GM12878 (cell line): ENCODE results near the gene PTPRD. TPM values are rescaled to one million over a fixed set of nuclear protein-coding genes. Genes with fewer than 3 reads are reported as not detected.

Experiments
- ATAC-seq: fragments of 200-7000 bp; cut with Tn5 transposase; 3 replicates; pipeline ENCODE4 v1.9.1; 2020; ENCODE audit warnings: mild to moderate bottlenecking, moderate library complexity
- BruUV-seq: library from RNA; stranded (reverse); fragments of 400-500 nt; replicated peaks from 2 replicates; lab custom pipeline; 2021; lab: Mats Ljungman, UMichigan
- CTCF ChIA-PET: fragments of 300-600 bp; sonication (Branson Sonifier 250); formaldehyde crosslinking; extraction: SDS; loops from one replicate; lab custom pipeline; 2021; ENCODE audit warnings: inconsistent platforms; lab: Yijun Ruan, JAX
- POLR2A ChIA-PET: fragments of 350-600 bp; formaldehyde crosslinking; extraction: SDS; loops from one replicate; lab custom pipeline; 2021; ENCODE audit warnings: inconsistent platforms; lab: Charles Lee
- RAD21 ChIA-PET: fragments of 300-600 bp; sonication (Branson Sonifier 250); formaldehyde crosslinking; loops from one replicate; lab custom pipeline; 2023; ENCODE audit warnings: antibody characterized with exemption; ENCODE audit not compliant: unreplicated experiment; lab: Charles Lee
- SMC1A ChIA-PET: fragments of 300-600 bp; sonication (Branson Sonifier 250); formaldehyde crosslinking; loops from one replicate; lab custom pipeline; 2023; ENCODE audit not compliant: unreplicated experiment, uncharacterized antibody; lab: Charles Lee
- DNase-seq: peaks from one replicate; pipeline ENCODE4 v3.0.0-alpha.2; 2011; ENCODE audit warnings: low read depth, low spot score
- FAIRE-seq: peaks from 3 replicates; lab custom pipeline; 2011; peaks lifted over from hg19 to GRCh38; lab: Jason Lieb, UNC
- H2AFZ ChIP-seq: 2 replicates; pipeline ENCODE4 v1.6.0; 2011; ENCODE audit warnings: low read depth, low read length, control low read depth; ENCODE audit not compliant: control insufficient read depth
- H3K27ac ChIP-seq: 2 replicates; pipeline ENCODE4 v1.5.1; 2011; ENCODE audit warnings: control low read depth; ENCODE audit not compliant: control insufficient read depth, insufficient read depth
- H3K27me3 ChIP-seq, 2 experiments: replicated peaks in 1 of 2; 2 replicates each; pipeline versions ENCODE4 v1.6.0 to v1.6.1; 2011; ENCODE audit warnings: low read length in 1 of 2; ENCODE audit not compliant: control insufficient read depth in 2 of 2, insufficient read depth in 2 of 2
- H3K36me3 ChIP-seq, 2 experiments: 2 replicates each; pipeline ENCODE4 v1.5.1; 2011; ENCODE audit warnings: low read length in 1 of 2; ENCODE audit not compliant: control insufficient read depth in 2 of 2, insufficient read depth in 2 of 2
- H3K4me1 ChIP-seq: 2 replicates; pipeline ENCODE4 v1.6.1; 2011; ENCODE audit warnings: mild to moderate bottlenecking, low read length, moderate library complexity, mixed read lengths; ENCODE audit not compliant: control insufficient read depth, insufficient read depth
- H3K4me2 ChIP-seq: 2 replicates; pipeline ENCODE4 v1.6.0; 2011; ENCODE audit warnings: control low read depth; ENCODE audit not compliant: control insufficient read depth, insufficient read depth
- H3K4me3 ChIP-seq: fragments of 200-600 bp; sonication (generic); 2 replicates; pipeline ENCODE4 v1.5.1; 2016
- H3K79me2 ChIP-seq: 2 replicates; pipeline ENCODE4 v1.6.0; 2011; ENCODE audit warnings: low read length; ENCODE audit not compliant: control insufficient read depth, insufficient read depth
- H3K9ac ChIP-seq: 2 replicates; pipeline ENCODE4 v1.8.0; 2011; ENCODE audit warnings: low read length, control low read depth, mixed read lengths; ENCODE audit not compliant: control insufficient read depth, insufficient read depth
- H3K9me3 ChIP-seq: replicated peaks from 3 replicates; pipeline ENCODE4 v1.5.1; 2011; ENCODE audit warnings: mild to moderate bottlenecking, low read length; ENCODE audit not compliant: control insufficient read depth, insufficient read depth
- H4K20me1 ChIP-seq: 2 replicates; pipeline ENCODE4 v1.6.0; 2011; ENCODE audit not compliant: control insufficient read depth, insufficient read depth
- BRCA1 ChIP-seq: IDR thresholded peaks from 2 replicates; pipeline ENCODE4 v1.6.1; 2011; ENCODE audit warnings: low read depth, low read length, improper control_type of control experiment
- CBFB ChIP-seq: IDR thresholded peaks from 2 replicates; pipeline ENCODE4 v1.6.1; 2016; ENCODE audit warnings: antibody characterized with exemption, low read depth
- CBX3 ChIP-seq: fragments of 200-600 bp; sonication (generic); IDR thresholded peaks from 2 replicates; pipeline ENCODE4 v1.6.1; 2016; ENCODE audit warnings: low read depth, borderline replicate concordance
- GATAD2B ChIP-seq: fragments of 450-650 bp; conservative IDR thresholded peaks from 2 replicates; pipeline ENCODE4 v1.6.1; 2017; ENCODE audit warnings: low read depth, mild to moderate bottlenecking, moderate library complexity
- IRF3 ChIP-seq: fragments of 450-650 bp; IDR thresholded peaks from 2 replicates; pipeline ENCODE4 v1.6.1; 2014; ENCODE audit warnings: mild to moderate bottlenecking
- MEF2A ChIP-seq: IDR thresholded peaks from 2 replicates; pipeline ENCODE4 v1.6.1; 2011; ENCODE audit warnings: low read depth, mild to moderate bottlenecking, low read length, moderate library complexity; ENCODE audit not compliant: insufficient read depth
- MTA2 ChIP-seq: fragments of 450-650 bp; IDR thresholded peaks from 2 replicates; pipeline ENCODE4 v1.6.1; 2016; ENCODE audit warnings: low read depth, mild to moderate bottlenecking, moderate library complexity
- PAX8 ChIP-seq: fragments of 450-650 bp; IDR thresholded peaks from 2 replicates; pipeline ENCODE4 v1.6.1; 2017; ENCODE audit warnings: mild to moderate bottlenecking, moderate library complexity
- PML ChIP-seq: IDR thresholded peaks from 2 replicates; pipeline ENCODE4 v1.6.1; 2012; ENCODE audit warnings: low read length, inconsistent platforms
- POLR2A ChIP-seq: IDR thresholded peaks from 2 replicates; pipeline ENCODE4 v1.6.1; 2011; ENCODE audit warnings: low read depth, mild to moderate bottlenecking, low read length
- RFX5 ChIP-seq: IDR thresholded peaks from 2 replicates; pipeline ENCODE4 v1.6.1; 2011; ENCODE audit warnings: low read depth, low read length, improper control_type of control experiment
- SREBF1 ChIP-seq: IDR thresholded peaks from 2 replicates; pipeline ENCODE4 v1.6.1; 2012; ENCODE audit warnings: mild to moderate bottlenecking, low read length
- STAT1 ChIP-seq: fragments of 450-650 bp; conservative IDR thresholded peaks from 2 replicates; pipeline ENCODE4 v1.6.1; 2014; ENCODE audit warnings: antibody characterized with exemption, mild to moderate bottlenecking
- WGBS: methylation state at CpG from one replicate; pipeline ENCODE4 v1.1.6; 2016; ENCODE audit warnings: low lambda C conversion rate; ENCODE audit not compliant: insufficient replicate concordance, insufficient coverage; ENCODE audit errors: missing lambda C conversion rate; 5-methylcytosine and 5-hydroxymethylcytosine counted together
- in situ Hi-C: fragments of 300-500 bp; cut with MboI; formaldehyde crosslinking; loops from 9 replicates; pipeline ENCODE4 v1.14.3; 2018; ENCODE audit warnings: mixed read lengths
- intact Hi-C: fragments of 100-400 bp; cut with micrococcal nuclease; formaldehyde crosslinking; loops from one replicate; pipeline ENCODE4 v1.14.2; 2022; ENCODE audit not compliant: unreplicated experiment
- polyA plus RNA-seq, 11 experiments: library from polyadenylated mRNA; depleted of rRNA in 4 of 11; unstranded in 6 of 11; stranded (reverse) in 5 of 11; fragments of >200 nt; fragmentation: Nextera tagmentation in 4 of 11; fragmentation: Illumina TruSeq in 1 of 11; extraction: Ambion mirVana in 4 of 11; extraction: Trizol in 1 of 11; gene quantifications; 1 replicate in 1 of 11; 2 replicates in 10 of 11; pipeline versions ENCODE4 v1.2.1 to v1.2.3, GENCODE V29; 2011 to 2016; ENCODE audit warnings: inconsistent platforms in 2 of 11, missing spikeins in 2 of 11, low read depth in 1 of 11
- total RNA-seq, 4 experiments: library from RNA; depleted of rRNA in 3 of 4; stranded (reverse); fragments of >200 nt in 3 of 4; fragmentation: Illumina TruSeq in 1 of 4; extraction: Trizol in 1 of 4; gene quantifications; 2 replicates each; pipeline versions ENCODE4 v1.2.1 to v1.2.3, GENCODE V29; 2013 to 2021
- TF ChIP-seq, protein P1 (sequence below): IDR thresholded peaks from 2 replicates; pipeline ENCODE4 v1.6.1; 2011; ENCODE audit warnings: mild to moderate bottlenecking, low read depth, low read length, moderate library complexity; ENCODE audit not compliant: insufficient replicate concordance

Gene PTPRD
- total and polyA plus RNA-seq, 10 of the 15 experiments (the other 5 are each of a cell fraction or from before 2014, with no cell fraction given): under 0.01 to 0.05 (median 0.01) TPM; not detected in 7

DNA sequence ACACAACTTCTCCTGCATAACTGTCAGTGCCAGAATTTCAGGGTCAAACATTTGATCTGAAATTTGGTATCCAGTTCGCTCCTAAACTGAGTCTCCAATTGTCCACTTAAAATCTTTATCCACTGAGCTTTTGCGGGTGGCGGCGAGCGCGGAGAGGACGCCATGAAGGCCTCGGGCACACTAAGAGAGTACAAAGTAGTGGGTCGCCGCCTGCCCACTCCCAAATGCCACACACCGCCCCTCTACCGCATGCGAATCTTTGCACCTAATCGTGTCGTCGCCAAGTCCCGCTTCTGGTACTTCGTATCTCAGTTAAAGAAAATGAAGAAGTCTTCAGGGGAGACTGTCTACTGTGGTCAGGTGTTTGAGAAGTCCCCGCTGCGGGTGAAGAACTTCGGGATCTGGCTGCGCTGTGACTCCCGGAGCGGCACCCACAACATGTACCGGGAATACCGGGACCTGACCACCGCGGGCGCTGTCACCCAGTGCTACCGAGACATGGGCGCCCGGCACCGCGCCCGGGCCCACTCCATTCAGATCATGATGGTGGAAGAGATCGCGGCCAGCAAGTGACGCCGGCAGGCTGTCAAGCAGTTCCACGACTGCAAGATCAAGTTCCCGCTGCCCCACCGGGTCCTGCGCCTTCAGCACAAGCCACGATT, 1899.5 kb downstream of the PTPRD start:
- no peak for TF ChIP-seq STAT1
- no peak for TF ChIP-seq MTA2
- no peak for TF ChIP-seq CBFB
- TF ChIP-seq, all 136 proteins: peak for 0
- H3K4me1 ChIP-seq: no peaks in the 10 kb centered on the region
- H3K27me3 ChIP-seq: no peaks in the 10 kb centered on the region
- intact Hi-C loops (no loop called here), in situ Hi-C loops (no loop called here)
- ATAC-seq (no peak), FAIRE-seq (no peak), DNase-seq (no peak)
- no peak overlapping the region for H3K4me2 ChIP-seq
- no peaks in the 10 kb centered on the region for H3K79me2 ChIP-seq
- H3K4me3 ChIP-seq: no peak overlapping the region
- no peaks in the 10 kb centered on the region for H4K20me1 ChIP-seq
- ChIA-PET RAD21 (no interaction called here), CTCF (no interaction called here), SMC1A (no interaction called here), POLR2A (no interaction called here)
- no peak overlapping the region for H3K27ac ChIP-seq
- no peaks in the 10 kb centered on the region for H3K9me3 ChIP-seq
- no peak overlapping the region for H2AFZ ChIP-seq
- no peaks in the 10 kb centered on the region for H3K36me3 ChIP-seq
- H3K9ac ChIP-seq: no peak overlapping the region
- WGBS: 81% methylated on average over 43 of the region's 44 CpGs
- BruUV-seq: no TSS peak

GRCh38 chr9:8709731-8710130, 1903.1 kb downstream of the PTPRD start:
- no peak for DNase-seq
- in situ Hi-C loops (no loop called here), intact Hi-C loops (no loop called here)
- Histone ChIP-seq H3K4me1 (no peaks in the 10 kb centered on the region), H3K36me3 (no peaks in the 10 kb centered on the region), H2AFZ (no peak overlapping the region), H3K27me3 (no peaks in the 10 kb centered on the region), H3K4me2 (no peak overlapping the region), H3K9ac (no peak overlapping the region), H3K4me3 (no peak overlapping the region), H4K20me1 (no peaks in the 10 kb centered on the region), H3K79me2 (no peaks in the 10 kb centered on the region), H3K27ac (no peak overlapping the region), H3K9me3 (no peaks in the 10 kb centered on the region)
- CTCF ChIA-PET: no interaction called here
- no peak for FAIRE-seq
- SMC1A ChIA-PET: interaction anchor here (0.8 kb wide), 1 partner anchor 48 kb away, joined by 3 read pairs; no protein-coding TSS in a partner anchor
- POLR2A ChIA-PET: no interaction called here
- BruUV-seq: no TSS peak
- WGBS: 46% methylated on average over 4 of the region's 4 CpGs
- RAD21 ChIA-PET: no interaction called here
- no peak for TF ChIP-seq GATAD2B
- TF ChIP-seq POLR2A: no peak
- TF ChIP-seq IRF3: no peak
- TF ChIP-seq CBX3: no peak
- TF ChIP-seq PAX8: no peak
- TF ChIP-seq SREBF1: no peak
- no peak for TF ChIP-seq PML
- no peak for TF ChIP-seq RFX5
- TF ChIP-seq MEF2A: no peak
- no peak for TF ChIP-seq BRCA1
- TF ChIP-seq, protein P1, sequence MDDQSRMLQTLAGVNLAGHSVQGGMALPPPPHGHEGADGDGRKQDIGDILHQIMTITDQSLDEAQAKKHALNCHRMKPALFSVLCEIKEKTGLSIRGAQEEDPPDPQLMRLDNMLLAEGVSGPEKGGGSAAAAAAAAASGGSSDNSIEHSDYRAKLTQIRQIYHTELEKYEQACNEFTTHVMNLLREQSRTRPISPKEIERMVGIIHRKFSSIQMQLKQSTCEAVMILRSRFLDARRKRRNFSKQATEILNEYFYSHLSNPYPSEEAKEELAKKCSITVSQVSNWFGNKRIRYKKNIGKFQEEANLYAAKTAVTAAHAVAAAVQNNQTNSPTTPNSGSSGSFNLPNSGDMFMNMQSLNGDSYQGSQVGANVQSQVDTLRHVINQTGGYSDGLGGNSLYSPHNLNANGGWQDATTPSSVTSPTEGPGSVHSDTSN: no peak
- ATAC-seq: no peak
